Fibroblast of lung (primary cell): ENCODE results near the gene SUV39H1.

Experiments used
- EZH2 ChIP-seq: IDR thresholded peaks from 2 replicates; pipeline ENCODE4 v1.5.1; 2012; ENCODE audit warnings: low read length, control low read depth, mild to moderate bottlenecking; ENCODE audit errors: missing control alignments
- TF ChIP-seq, protein P1 (sequence below), 2 donors: IDR thresholded peaks in 1 of 2; conservative IDR thresholded peaks in 1 of 2; 1 replicate in 1 of 2; 2 replicates in 1 of 2; pipeline ENCODE4 v1.5.1; 2011 to 2012; ENCODE audit warnings: low read length in 2 of 2, control low read depth in 1 of 2, inconsistent platforms in 1 of 2, low read depth in 1 of 2, mild to moderate bottlenecking in 1 of 2

DNA sequence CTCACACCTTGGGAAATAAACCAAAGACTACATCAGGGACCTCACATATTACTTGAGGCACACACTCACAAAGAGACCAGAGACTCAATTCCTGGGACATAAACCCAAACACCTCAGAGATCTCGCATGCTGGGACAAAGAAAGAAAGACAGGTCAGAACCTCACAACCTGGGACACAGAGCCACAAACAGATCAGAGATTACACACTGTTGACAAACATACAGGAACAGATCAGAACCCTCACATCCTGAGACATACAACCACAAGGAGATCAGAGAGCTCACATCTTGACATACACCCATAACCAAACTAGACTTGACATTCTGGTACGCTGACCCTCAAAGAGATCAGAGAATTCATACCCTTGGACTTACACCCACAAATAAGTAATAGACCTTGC is 17.3 kb downstream of the SUV39H1 start:
- TF ChIP-seq, protein P1, sequence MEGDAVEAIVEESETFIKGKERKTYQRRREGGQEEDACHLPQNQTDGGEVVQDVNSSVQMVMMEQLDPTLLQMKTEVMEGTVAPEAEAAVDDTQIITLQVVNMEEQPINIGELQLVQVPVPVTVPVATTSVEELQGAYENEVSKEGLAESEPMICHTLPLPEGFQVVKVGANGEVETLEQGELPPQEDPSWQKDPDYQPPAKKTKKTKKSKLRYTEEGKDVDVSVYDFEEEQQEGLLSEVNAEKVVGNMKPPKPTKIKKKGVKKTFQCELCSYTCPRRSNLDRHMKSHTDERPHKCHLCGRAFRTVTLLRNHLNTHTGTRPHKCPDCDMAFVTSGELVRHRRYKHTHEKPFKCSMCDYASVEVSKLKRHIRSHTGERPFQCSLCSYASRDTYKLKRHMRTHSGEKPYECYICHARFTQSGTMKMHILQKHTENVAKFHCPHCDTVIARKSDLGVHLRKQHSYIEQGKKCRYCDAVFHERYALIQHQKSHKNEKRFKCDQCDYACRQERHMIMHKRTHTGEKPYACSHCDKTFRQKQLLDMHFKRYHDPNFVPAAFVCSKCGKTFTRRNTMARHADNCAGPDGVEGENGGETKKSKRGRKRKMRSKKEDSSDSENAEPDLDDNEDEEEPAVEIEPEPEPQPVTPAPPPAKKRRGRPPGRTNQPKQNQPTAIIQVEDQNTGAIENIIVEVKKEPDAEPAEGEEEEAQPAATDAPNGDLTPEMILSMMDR (conservative IDR thresholded peaks at IDR 0.05 in 1 of 2, IDR thresholded peaks at IDR 0.05 in 1 of 2; ENCODE audit: low read depth in 1 of 2, low read length in 2 of 2): no peak
- TF ChIP-seq EZH2: no peak
